Stimulated activated naive B cell treated with anti-CD40 and anti-IgM and Interleukin-4, amounts not matched to agents 10 μg/mL and 1 μg/mL and 100 μg/mL, for 72 hours (primary cell): ENCODE data around the gene SLC38A7.

Experiments
- ATAC-seq, 2 donors: fragments of 150-1000 bp; cut with Tn5 transposase; replicated peaks; 2 replicates each; pipeline ENCODE4 v1.10.0; 2021; ENCODE audit warnings: moderate library complexity in 1 of 2
- DNase-seq: peaks from one replicate; pipeline ENCODE4 v3.0.0; 2021
- H3K27ac Mint-ChIP-seq: one replicate; pipeline ENCODE4 v1.8.0; 2022; ENCODE audit warnings: mild to moderate bottlenecking, mixed read lengths
- H3K27me3 Mint-ChIP-seq, 2 donors: one replicate each; pipeline ENCODE4 v1.8.0; 2022; ENCODE audit warnings: mixed read lengths in 2 of 2
- H3K36me3 Mint-ChIP-seq, 2 donors: one replicate each; pipeline ENCODE4 v1.8.0; 2022; ENCODE audit warnings: mixed read lengths in 2 of 2, mild to moderate bottlenecking in 1 of 2
- H3K4me1 Mint-ChIP-seq, 2 donors: one replicate each; pipeline ENCODE4 v1.8.0; 2022; ENCODE audit warnings: mixed read lengths in 2 of 2, mild to moderate bottlenecking in 1 of 2
- H3K4me3 Mint-ChIP-seq, 2 donors: one replicate each; pipeline ENCODE4 v1.8.0; 2022; ENCODE audit warnings: mild to moderate bottlenecking in 2 of 2, mixed read lengths in 2 of 2, moderate library complexity in 1 of 2
- H3K9me3 Mint-ChIP-seq, 2 donors: one replicate each; pipeline ENCODE4 v1.8.0; 2022; ENCODE audit warnings: mixed read lengths in 2 of 2, mild to moderate bottlenecking in 1 of 2

SLC38A7 gene

DNA sequence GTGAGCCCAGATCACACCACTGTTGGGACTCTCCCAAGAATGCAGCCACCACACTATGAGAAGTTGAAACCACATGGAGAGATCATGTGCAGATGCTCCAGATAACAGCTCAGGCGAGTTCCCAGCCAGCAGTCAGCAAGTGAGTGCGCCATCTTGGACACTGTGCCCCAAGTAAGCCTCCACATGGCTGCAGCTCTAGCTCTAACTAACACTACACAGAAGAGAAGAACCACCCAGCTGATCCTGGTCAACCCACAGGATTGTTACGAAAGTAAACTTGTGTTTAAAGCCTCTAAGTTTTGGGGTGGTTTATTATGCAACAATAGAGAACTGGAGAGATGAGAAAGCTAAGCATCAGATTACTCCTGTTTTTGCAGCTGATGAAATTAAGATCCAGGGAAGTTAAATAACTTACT lies 25.8 kb downstream of the SLC38A7 start:
- Mint-ChIP-seq H3K9me3 (no peaks in the 10 kb centered on the region), H3K27ac (no peak overlapping the region), H3K4me1 (no peaks in the 10 kb centered on the region), H3K36me3 (no peaks in the 10 kb centered on the region), H3K27me3 (peaks cover 0 to 6% of the 10 kb centered on the region in 2 donors), H3K4me3 (no peak overlapping the region)
- no peak for ATAC-seq
- DNase-seq: no peak

DNA sequence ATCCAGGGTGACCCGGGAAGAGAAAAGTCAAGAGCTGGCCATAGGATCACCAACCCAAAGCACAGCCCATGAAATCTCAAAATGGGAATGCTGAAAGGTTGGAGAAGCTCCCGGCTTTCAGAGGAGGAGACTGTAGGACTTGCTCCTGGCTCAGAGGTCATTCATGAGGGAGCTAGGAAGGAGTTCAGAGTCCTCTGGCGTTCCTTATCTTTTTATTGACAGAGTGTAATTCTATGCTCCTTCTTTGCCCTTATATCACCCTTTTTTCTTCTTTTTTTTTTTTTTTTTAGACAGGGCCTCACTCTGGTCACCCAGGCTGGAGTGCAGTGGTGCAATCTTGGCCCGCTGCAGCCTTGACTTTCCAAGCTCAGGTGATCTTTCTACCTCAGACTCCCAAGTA lies 27.7 kb downstream of the SLC38A7 start:
- H3K27ac Mint-ChIP-seq: no peak overlapping the region
- no peaks in the 10 kb centered on the region for H3K4me1 Mint-ChIP-seq
- H3K4me3 Mint-ChIP-seq: no peak overlapping the region
- peaks cover 0 to 7% of the 10 kb centered on the region in 2 donors for H3K27me3 Mint-ChIP-seq
- H3K9me3 Mint-ChIP-seq: no peaks in the 10 kb centered on the region
- DNase-seq: no peak
- H3K36me3 Mint-ChIP-seq: no peaks in the 10 kb centered on the region
- ATAC-seq: no peak

DNA sequence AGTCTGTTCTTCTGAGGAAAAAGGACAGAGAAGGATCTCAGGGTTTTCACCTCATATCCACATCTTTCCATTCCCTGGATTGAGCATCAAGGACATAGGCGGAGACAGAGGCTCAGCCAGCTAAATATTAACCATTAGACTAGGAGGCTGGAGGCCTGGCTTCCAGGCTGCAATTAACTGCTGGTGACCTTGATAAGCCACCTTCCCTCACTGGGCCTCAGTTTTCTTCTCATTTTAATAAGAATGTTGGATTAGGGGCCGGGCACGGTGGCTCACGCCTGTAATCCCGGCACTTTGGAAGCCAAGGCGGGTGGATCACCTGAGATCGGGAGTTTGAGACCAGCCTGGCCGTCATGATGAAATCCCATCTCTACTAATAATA lies 29.4 kb downstream of the SLC38A7 start:
- DNase-seq (no peak), ATAC-seq (no peak)
- Mint-ChIP-seq H3K36me3 (no peaks in the 10 kb centered on the region), H3K27me3 (peaks cover 0 to 7% of the 10 kb centered on the region in 2 donors), H3K4me3 (no peak overlapping the region), H3K27ac (no peak overlapping the region), H3K9me3 (no peaks in the 10 kb centered on the region), H3K4me1 (no peaks in the 10 kb centered on the region)

DNA sequence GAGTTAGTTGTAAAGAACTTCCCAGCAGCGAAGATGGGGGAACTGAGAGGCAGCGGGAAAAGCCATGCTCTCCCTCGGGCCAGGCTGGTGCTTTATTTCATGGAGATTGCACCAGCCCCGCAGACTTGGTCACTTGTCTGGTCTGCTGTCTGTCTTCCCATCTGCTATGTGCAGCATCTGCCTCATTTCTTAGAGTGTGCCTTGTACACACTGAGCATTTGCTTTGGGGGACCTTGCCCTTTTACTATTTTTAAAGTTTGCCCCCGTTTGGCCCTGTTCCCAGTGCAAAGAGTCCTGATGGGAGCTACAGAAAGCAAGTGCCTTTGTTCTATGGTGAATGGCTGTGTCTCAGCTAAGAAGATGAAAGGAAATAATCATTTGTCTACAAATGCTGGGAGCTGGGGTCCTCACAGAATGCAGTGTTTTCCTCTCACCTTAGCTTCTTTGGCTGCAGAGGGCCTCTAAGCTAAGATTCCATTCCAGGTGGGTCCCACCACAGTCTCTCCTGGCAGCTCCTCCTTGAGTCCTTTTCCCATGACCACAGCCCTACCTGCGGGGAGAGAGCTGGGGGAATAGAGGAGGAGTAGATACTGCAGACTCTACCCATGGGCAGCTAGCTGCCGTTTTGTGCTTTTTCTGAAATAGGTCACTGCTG lies 29.9 kb downstream of the SLC38A7 start:
- Mint-ChIP-seq H3K27me3 (peaks cover 0 to 7% of the 10 kb centered on the region in 2 donors), H3K4me3 (no peak overlapping the region), H3K9me3 (no peaks in the 10 kb centered on the region), H3K27ac (no peak overlapping the region), H3K4me1 (no peaks in the 10 kb centered on the region), H3K36me3 (no peaks in the 10 kb centered on the region)
- no peak for ATAC-seq
- DNase-seq: no peak

DNA sequence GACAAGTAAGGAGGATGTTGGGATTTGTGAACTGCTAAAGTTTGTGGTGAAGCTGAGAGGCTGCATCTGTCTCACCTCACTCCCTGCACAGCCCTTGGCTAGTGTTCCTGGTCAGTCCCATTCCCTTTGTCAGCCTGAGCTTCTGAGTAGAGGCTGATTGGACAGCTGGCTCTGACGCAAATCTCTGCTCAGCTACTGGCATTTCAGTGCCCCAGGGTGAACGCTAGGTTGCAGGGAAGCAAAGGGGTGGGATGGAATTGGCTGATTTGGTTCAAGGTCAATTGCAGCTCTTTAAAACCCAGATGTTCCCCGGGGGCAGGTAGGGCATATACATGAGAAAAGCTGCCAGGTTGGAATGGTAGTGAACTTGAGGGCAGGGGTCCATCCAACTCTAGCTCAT lies 31.8 kb downstream of the SLC38A7 start:
- Mint-ChIP-seq H3K27ac (no peak overlapping the region), H3K27me3 (peaks cover 0 to 7% of the 10 kb centered on the region in 2 donors), H3K4me1 (no peaks in the 10 kb centered on the region), H3K9me3 (no peaks in the 10 kb centered on the region), H3K36me3 (no peaks in the 10 kb centered on the region), H3K4me3 (no peak overlapping the region)
- ATAC-seq: no peak
- no peak for DNase-seq

DNA sequence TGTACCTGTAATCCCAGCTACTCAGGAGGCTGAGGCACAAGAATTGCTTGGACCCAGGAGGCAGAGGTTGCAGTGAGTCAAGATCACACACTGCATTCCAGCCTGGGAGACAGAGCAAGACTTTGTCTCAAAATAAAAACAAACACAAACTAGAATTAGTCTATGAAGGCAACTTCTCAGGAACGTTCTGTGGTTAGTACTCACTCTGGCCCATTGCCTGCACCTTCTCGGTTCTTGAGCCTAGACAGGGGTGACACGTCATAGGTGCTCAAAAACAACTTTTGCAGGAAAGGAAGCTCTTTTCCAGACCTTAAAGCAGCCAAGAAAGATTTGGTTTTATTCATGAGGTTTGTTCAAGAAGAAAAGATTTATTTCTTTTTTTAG lies 32.6 kb downstream of the SLC38A7 start:
- DNase-seq (no peak), ATAC-seq (no peak)
- Mint-ChIP-seq H3K4me3 (no peak overlapping the region), H3K27ac (no peak overlapping the region), H3K4me1 (no peaks in the 10 kb centered on the region), H3K9me3 (no peaks in the 10 kb centered on the region), H3K27me3 (peaks cover 0 to 7% of the 10 kb centered on the region in 2 donors), H3K36me3 (no peaks in the 10 kb centered on the region)

DNA sequence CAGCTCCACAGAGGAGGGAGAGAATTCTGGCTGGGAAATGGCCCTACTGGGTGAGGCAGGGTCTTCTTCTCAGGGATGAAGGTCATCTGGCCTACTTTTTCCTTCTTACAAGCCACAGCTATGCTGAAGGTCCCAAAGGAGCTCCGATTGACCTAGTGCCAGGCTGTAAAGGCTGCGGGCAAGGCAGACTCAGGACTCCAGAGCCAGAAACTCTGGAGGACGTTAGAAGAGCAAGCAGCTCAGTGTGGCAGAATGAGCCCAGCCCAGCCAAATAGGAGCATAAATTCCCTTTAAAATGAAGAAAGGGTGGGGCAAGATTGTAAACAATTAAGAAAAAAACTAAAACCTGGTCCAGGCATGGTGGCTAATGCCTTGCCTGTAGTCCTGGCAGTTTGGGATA lies 34.9 kb downstream of the SLC38A7 start:
- H3K4me1 Mint-ChIP-seq: no peaks in the 10 kb centered on the region
- no peaks in the 10 kb centered on the region for H3K36me3 Mint-ChIP-seq
- DNase-seq: no peak
- peaks cover 0 to 7% of the 10 kb centered on the region in 2 donors for H3K27me3 Mint-ChIP-seq
- H3K9me3 Mint-ChIP-seq: no peaks in the 10 kb centered on the region
- H3K27ac Mint-ChIP-seq: no peak overlapping the region
- no peak for ATAC-seq
- H3K4me3 Mint-ChIP-seq: no peak overlapping the region

DNA sequence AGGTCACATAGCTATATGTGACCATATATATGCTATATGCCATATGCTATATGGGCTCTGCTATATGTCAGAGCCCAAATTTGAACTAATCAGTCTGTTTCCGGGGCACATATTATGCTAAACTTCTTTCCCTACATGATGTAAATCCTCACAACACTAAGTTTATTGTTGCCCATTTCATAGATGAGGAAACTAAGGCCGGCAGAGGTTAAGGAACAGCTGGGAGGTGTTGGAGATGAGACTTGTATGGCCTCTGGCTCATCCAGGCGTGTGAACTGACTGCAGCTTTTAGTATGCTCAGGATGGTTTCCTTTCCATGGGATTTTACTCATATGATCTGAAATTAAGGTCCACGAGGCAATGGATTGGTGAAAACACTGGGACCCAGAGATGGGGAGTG lies 37.5 kb downstream of the SLC38A7 start:
- ATAC-seq: no peak
- H3K4me3 Mint-ChIP-seq: no peak overlapping the region

DNA sequence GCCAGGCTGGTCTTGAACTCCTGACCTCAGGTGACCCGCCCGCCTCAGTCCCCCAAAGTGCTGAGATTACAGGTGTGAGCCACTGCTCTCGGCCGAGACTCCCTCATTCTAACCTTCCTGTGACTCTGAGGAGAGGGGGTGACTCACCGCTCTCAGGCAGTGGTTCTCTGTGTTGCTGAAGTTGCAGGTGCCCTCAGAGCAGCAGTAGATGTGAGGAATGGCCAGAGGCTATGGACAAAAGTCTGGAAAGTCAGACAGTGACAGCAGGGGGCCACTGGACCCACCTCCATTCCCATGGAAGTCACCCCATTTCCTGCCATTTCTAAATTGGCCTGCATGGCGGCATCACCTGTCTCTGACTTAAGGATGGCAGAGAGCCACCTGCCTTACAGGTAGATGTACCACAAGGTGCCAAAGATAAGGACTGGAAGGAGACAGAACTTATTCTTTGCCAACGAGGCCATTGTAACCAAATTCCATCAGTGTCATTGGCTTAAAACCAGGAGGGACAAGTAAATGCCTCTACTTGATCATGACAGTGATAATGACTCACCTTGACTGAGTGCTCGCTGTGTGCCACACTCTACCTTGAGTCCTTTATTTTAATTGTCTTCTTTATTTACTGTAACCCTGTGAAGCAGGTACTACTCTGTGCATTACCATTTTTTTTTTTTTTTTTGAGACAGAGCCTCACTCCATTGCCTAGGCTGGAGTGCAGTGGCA lies 39.6 kb downstream of the SLC38A7 start:
- Mint-ChIP-seq H3K4me1 (no peaks in the 10 kb centered on the region), H3K9me3 (no peaks in the 10 kb centered on the region), H3K27ac (no peak overlapping the region), H3K27me3 (peaks cover 0 to 2% of the 10 kb centered on the region in 2 donors), H3K4me3 (no peak overlapping the region), H3K36me3 (no peaks in the 10 kb centered on the region)
- DNase-seq (no peak), ATAC-seq (no peak)

More for the DNA sequence above, 37.5 kb downstream of the SLC38A7 start:
- DNase-seq: no peak
- Mint-ChIP-seq H3K27ac (no peak overlapping the region), H3K4me1 (no peaks in the 10 kb centered on the region), H3K27me3 (no peaks in the 10 kb centered on the region), H3K36me3 (no peaks in the 10 kb centered on the region), H3K9me3 (no peaks in the 10 kb centered on the region)

DNA sequence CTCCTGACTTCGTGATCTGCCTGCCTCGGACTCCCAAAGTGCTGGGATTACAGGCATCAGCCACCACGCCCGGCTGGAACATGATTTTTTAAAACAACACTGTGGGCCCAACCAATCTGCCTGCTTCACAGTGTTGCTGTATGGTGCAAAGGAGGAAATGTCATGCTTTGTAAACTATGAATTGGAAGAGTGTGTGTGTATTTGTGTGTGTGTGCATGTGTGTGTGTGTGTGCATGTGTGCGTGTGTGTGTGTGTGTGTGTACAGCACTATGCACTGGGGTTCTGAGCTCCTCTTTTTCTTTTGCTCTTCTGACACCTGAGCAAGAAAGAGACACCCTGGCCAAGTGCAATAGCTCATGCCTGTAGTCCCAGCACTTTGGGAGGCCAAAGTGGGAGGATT lies 40.5 kb downstream of the SLC38A7 start:
- no peak for ATAC-seq
- no peaks in the 10 kb centered on the region for H3K36me3 Mint-ChIP-seq
- no peaks in the 10 kb centered on the region for H3K4me1 Mint-ChIP-seq
- H3K27ac Mint-ChIP-seq: no peak overlapping the region
- no peak for DNase-seq
- H3K9me3 Mint-ChIP-seq: no peaks in the 10 kb centered on the region
- peaks cover 0 to 6% of the 10 kb centered on the region in 2 donors for H3K27me3 Mint-ChIP-seq
- H3K4me3 Mint-ChIP-seq: no peak overlapping the region

DNA sequence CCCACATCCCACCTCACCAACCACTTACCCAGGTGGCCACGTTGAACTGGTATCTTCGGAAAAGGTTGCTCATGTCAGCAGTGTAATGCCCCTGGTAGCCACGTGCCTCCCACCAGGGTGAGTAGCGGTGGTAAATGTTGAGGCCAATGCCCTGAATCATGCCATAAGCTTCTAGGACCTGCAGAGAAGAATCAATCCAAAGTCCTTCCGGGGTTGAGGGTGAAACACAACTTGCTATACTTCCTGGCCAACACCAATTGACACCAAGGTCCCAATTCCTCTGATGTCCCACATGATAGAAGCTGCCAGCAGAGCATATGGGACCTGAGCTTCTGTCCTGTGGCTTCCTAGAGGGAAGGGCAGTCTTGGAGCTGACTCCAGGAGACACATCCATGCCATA lies 43.6 kb downstream of the SLC38A7 start:
- Mint-ChIP-seq H3K27me3 (peaks cover 0 to 6% of the 10 kb centered on the region in 2 donors), H3K27ac (no peak overlapping the region), H3K4me1 (no peaks in the 10 kb centered on the region), H3K36me3 (no peaks in the 10 kb centered on the region), H3K4me3 (no peak overlapping the region), H3K9me3 (no peaks in the 10 kb centered on the region)
- ATAC-seq (no peak), DNase-seq (no peak)

DNA sequence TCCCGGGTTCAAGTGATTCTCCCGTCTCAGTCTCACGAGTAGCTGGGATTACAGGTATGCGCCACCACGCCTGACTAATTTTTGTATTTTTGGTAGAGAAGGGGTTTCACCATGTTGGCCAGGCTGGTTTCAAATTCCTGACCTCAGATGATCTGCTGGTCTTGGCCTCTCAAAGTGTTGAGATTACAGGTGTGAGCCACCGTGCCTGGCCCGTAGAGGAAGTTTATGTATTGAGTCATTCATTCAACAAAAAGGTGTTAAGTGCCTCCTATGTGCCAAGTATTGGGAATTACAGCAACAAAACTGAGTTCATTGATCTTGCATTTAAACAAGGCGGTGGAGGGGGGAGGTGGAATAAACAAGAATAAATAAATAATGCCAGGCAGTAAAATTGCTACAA lies 44.7 kb downstream of the SLC38A7 start:
- Mint-ChIP-seq H3K36me3 (no peaks in the 10 kb centered on the region), H3K4me1 (no peaks in the 10 kb centered on the region), H3K9me3 (no peaks in the 10 kb centered on the region), H3K27ac (no peak overlapping the region), H3K27me3 (peaks cover 0 to 6% of the 10 kb centered on the region in 2 donors), H3K4me3 (no peak overlapping the region)
- no peak for DNase-seq
- ATAC-seq: no peak

DNA sequence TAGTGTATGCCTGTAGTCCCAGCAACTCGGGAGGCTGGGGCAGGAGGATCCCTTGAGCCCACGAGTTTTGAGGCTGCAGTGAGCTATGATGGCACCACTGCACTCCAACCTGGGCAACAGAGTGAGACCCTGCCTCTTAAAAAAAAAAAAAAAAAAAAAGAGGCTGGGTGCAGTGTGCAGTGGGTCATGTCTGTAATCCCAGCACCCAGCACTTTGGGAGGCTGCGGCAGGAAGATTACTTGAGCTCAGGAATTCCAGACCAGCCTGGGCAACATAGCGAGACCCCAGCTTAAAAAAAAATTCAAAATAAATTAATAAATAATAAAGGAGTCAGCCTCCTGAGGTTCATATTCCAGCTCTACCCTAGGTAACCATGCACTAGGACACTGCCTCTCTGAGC lies 45.3 kb downstream of the SLC38A7 start:
- no peaks in the 10 kb centered on the region for H3K4me1 Mint-ChIP-seq
- no peaks in the 10 kb centered on the region for H3K9me3 Mint-ChIP-seq

DNA sequence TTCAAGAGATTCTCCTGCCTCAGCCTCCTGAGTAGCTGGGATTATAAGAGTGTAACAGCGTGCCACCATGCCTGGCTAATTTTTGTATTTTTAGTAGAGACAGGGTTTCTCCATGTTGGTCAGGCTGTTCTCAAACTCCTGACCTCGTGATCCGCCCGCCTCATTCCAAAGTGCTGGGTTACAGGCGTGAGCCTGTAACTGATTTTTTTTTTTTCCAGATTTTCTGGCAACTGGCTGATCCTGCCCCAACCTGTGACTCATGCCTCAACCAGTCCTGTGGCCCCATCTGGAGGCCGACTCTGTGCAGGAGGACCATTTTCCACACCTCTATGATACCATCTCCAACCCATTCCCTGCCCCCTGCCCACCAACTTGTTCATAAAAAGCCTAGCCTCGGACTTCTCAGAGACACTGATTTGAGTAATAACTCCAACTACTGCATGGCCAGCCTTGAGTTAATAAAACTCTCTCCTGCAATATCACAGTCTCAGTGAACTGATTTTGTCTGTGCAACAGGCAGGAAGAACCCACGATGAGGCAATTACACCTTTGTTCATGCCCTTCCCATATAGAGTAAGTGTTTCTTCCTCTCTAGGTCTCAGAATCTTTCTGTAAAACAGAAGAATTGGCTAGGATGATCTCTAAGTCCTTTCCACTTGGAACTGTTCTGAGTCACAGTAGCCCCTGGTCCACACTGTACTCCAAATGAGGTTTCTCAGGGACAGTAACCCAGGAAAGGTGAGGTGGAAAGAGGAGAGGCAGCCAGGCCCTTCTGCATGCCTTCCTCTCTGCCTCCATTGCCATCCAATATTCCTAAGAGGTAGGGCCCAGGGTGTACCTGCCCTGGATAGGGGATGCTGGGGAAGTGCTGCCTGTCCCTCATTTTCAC lies 46.2 kb downstream of the SLC38A7 start:
- no peak overlapping the region for H3K4me3 Mint-ChIP-seq

More for the DNA sequence above, 45.3 kb downstream of the SLC38A7 start:
- H3K36me3 Mint-ChIP-seq: no peaks in the 10 kb centered on the region
- ATAC-seq: no peak
- no peak for DNase-seq
- no peak overlapping the region for H3K27ac Mint-ChIP-seq
- peaks cover 0 to 6% of the 10 kb centered on the region in 2 donors for H3K27me3 Mint-ChIP-seq
- no peak overlapping the region for H3K4me3 Mint-ChIP-seq

More for the DNA sequence above, 46.2 kb downstream of the SLC38A7 start:
- Mint-ChIP-seq H3K4me1 (no peaks in the 10 kb centered on the region), H3K27ac (no peak overlapping the region), H3K9me3 (no peaks in the 10 kb centered on the region), H3K27me3 (peaks cover 0 to 6% of the 10 kb centered on the region in 2 donors), H3K36me3 (no peaks in the 10 kb centered on the region)
- ATAC-seq: no peak
- DNase-seq: no peak
